ENCODE results near the gene CDC25B.
"Not testable (repeated sequence)": the region's sequence is repeated elsewhere in the genome, so short reads cannot be mapped to it uniquely, and the experiment has no call there.

CDC25B gene

DNA sequence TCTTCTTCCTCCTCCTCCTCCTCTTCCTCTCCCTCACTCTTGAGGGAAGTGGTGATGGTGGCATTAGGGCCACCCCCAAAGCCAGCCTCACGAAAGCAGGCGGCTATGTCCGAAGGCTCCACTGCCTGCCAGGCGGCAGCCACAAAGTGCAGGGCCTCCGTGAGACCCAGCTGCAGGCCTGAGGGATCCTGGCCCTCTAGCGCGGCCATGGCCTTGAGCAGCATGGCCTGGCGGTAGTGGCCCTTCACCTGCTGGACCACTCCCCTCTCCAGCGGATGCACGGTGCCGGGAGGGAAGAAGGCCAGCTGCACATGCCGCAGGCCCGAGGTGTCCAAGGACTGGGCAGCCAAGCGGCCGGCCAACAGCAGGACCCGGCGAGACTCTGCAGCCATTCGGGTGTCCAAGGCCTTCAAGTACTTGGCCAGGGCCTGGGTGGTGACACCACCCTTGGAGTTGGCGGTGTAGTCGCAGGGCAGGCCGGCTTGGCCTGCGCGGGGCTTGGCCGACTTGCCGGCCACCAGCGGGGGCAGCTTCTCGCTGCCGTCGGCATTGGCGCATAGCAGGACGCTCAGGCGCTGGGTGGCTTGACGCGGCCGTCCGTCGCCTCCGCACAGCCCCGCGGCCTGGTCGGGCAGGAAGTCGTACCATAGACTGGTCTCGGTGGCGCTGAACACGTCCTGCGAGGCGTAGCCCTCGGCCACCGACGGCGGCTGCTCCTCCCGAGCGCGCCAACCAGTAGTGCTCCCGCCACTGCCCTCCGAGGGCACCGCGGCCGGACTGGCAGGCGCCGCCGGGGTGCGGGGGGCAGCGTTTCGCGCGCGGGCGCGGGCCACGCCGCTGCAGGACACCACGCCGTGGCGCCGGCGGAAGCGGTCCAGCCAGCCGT is 10.6 kb upstream of the CDC25B start:
- Histone ChIP-seq H3K4me1 (ENCODE audit: control extremely low read depth in 1 of 4, control insufficient read depth in 4 of 4, insufficient read depth in 4 of 4, low read length in 3 of 4) (peaks cover 7 to 35% (median 28%) of the 10 kb centered on the region in 4 experiments), H3K4me3 (ENCODE audit: control insufficient read depth in 1 of 7, extremely low read depth in 1 of 7, insufficient read depth in 4 of 7, low read depth in 2 of 7, low read length in 6 of 7) (peak overlapping the region; percentile 35 to 83 (median 70)), H3K36me3 (ENCODE audit: control insufficient read depth in 4 of 4, insufficient read depth in 4 of 4, low read length in 3 of 4) (peaks cover 0 to 11% (median 7%) of the 10 kb centered on the region in 4 experiments), H3K27ac (ENCODE audit: insufficient read depth in 1 of 2, low read depth in 1 of 2, low read length in 2 of 2, poor library complexity in 1 of 2, severe bottlenecking in 2 of 2) (peak overlapping the region in 1 of 2 experiments; percentile 54), H3K27me3 (replicated peaks in 2 of 5; ENCODE audit: control insufficient read depth in 4 of 5, insufficient read depth in 5 of 5, low read length in 4 of 5) (peaks cover 0 to under 1% (median 0%) of the 10 kb centered on the region in 5 experiments), H3K9me3 (ENCODE audit: control extremely low read depth in 1 of 5, control insufficient read depth in 4 of 5, insufficient read depth in 2 of 5, low read depth in 1 of 5, low read length in 4 of 5) (no peaks in the 10 kb centered on the region)
- 55% methylated on average over 71 of the region's 79 CpGs for WGBS (ENCODE audit: insufficient coverage)
- POLR2A ChIA-PET = interaction anchor here (0.6 kb wide), 1 partner anchor 68 kb away, joined by 3 read pairs; no protein-coding TSS in a partner anchor
- CTCF ChIA-PET = interaction anchor here (0.6 to 9.4 kb wide), 13 partner anchors 8 to 74 kb away, joined by 3 to 127 read pairs (median 4); partner anchors contain the start of genes AP5S1 and CDC25B
- no peak for DNase-seq

DNA sequence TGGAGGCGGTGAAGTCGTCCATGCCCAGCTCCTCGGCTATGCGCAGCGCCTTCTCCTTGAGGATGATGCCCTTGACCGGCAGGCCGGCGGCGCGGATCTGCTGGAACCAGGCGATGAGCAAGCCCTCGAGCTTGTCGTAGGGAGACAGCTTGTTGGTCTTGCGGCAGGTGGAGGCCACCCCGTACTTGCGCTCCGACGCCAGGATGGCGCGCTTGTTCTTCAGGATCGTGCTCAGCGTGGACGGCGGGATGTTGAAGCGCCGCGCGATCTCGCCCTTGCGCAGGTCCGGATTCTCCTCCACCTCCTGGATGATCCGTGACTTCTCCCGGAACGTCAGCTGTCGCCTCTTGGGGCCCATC is 10.0 kb upstream of the CDC25B start:
- 1% methylated on average over 33 of the region's 35 CpGs for WGBS (ENCODE audit: insufficient coverage)
- Histone ChIP-seq H3K4me3 (ENCODE audit: control insufficient read depth in 1 of 7, extremely low read depth in 1 of 7, insufficient read depth in 4 of 7, low read depth in 2 of 7, low read length in 6 of 7) (peak overlapping the region; percentile 35 to 83 (median 70)), H3K27ac (ENCODE audit: insufficient read depth in 1 of 2, low read depth in 1 of 2, low read length in 2 of 2, poor library complexity in 1 of 2, severe bottlenecking in 2 of 2) (peak overlapping the region in 1 of 2 experiments; percentile 54), H3K36me3 (ENCODE audit: control insufficient read depth in 4 of 4, insufficient read depth in 4 of 4, low read length in 3 of 4) (peaks cover 0 to 11% (median 7%) of the 10 kb centered on the region in 4 experiments), H3K9me3 (ENCODE audit: control extremely low read depth in 1 of 5, control insufficient read depth in 4 of 5, insufficient read depth in 2 of 5, low read depth in 1 of 5, low read length in 4 of 5) (no peaks in the 10 kb centered on the region), H3K27me3 (replicated peaks in 2 of 5; ENCODE audit: control insufficient read depth in 4 of 5, insufficient read depth in 5 of 5, low read length in 4 of 5) (no peaks in the 10 kb centered on the region), H3K4me1 (ENCODE audit: control extremely low read depth in 1 of 4, control insufficient read depth in 4 of 4, insufficient read depth in 4 of 4, low read length in 3 of 4) (peaks cover 7 to 29% (median 24%) of the 10 kb centered on the region in 4 experiments)
- DNase-seq = peak; percentile 47 to 69 (median 62)
- ChIA-PET POLR2A (interaction anchor here (0.6 to 2.5 kb wide), 2 partner anchors 34 to 67 kb away, joined by 3 to 7 read pairs; partner anchors contain the start of gene AP5S1), CTCF (interaction anchor here (0.6 to 9.4 kb wide), 13 partner anchors 9 to 109 kb away, joined by 3 to 127 read pairs (median 3); partner anchors contain the start of genes AP5S1 and CDC25B)

DNA sequence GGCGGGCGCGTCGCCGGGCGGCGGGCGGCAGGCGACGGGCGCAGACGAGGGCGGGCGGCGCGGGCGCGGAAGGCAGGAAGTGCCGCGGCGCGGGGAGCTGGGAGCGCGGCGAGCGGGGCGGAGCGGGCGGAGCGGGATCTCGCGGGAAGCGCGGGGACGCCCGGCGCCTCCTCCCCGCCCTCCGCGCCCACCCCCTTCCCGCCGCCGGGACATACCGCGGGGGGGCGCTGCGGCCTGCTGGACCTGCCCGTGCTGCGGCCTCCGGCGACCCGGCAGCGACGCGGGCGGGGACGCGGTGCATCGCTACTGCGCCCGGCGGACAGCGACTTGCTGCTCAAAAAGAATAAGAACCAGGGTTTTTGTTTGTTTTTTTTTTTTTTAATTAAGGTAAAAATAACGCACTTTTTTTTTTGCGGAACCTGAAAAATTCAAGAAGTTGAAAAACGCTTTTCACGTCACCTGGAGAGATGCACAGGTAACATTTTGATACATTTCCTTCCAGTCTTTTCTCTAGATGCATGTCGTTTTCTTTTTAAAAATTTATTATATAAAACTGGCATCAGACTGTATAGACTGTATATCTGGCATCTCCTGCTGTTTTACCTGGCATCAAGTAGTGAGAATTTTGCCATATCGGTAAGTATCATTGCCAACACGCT is 9.3 kb upstream of the CDC25B start, which contains the start of gene CENPB:
TSS of gene CENPB (minus strand) at position 76 of the 659 bp plus-strand sequence. CDS start 257 bp downstream, outside the sequence.
- Histone ChIP-seq H3K4me1 (ENCODE audit: control extremely low read depth in 1 of 4, control insufficient read depth in 4 of 4, insufficient read depth in 4 of 4, low read length in 3 of 4) (peaks cover 7 to 27% (median 22%) of the 10 kb centered on the region in 4 experiments), H3K4me3 (ENCODE audit: control insufficient read depth in 1 of 7, extremely low read depth in 1 of 7, insufficient read depth in 4 of 7, low read depth in 2 of 7, low read length in 6 of 7) (peak within 1 kb of the TSS; percentile 38 to 83 (median 70)), H3K36me3 (ENCODE audit: control insufficient read depth in 4 of 4, insufficient read depth in 4 of 4, low read length in 3 of 4) (peaks cover 0 to 11% (median 7%) of the 10 kb centered on the region in 4 experiments), H3K27ac (ENCODE audit: insufficient read depth in 1 of 2, low read depth in 1 of 2, low read length in 2 of 2, poor library complexity in 1 of 2, severe bottlenecking in 2 of 2) (peak within 1 kb of the TSS in 1 of 2 experiments; percentile 54), H3K27me3 (replicated peaks in 2 of 5; ENCODE audit: control insufficient read depth in 4 of 5, insufficient read depth in 5 of 5, low read length in 4 of 5) (no peaks in the 10 kb centered on the region), H3K9me3 (ENCODE audit: control extremely low read depth in 1 of 5, control insufficient read depth in 4 of 5, insufficient read depth in 2 of 5, low read depth in 1 of 5, low read length in 4 of 5) (no peaks in the 10 kb centered on the region)
- ChIA-PET CTCF (interaction anchor here (0.6 to 9.4 kb wide), 20 partner anchors 9 to 230 kb away, joined by 3 to 127 read pairs (median 3); partner anchors contain the start of genes AP5S1 and CDC25B), POLR2A (interaction anchor here (2.5 kb wide), 1 partner anchor 34 kb away, joined by 7 read pairs; the partner anchor contains the start of gene AP5S1)
- WGBS (ENCODE audit: insufficient coverage) = 2% methylated on average over 35 of the region's 70 CpGs
- peak; percentile 87 to 93 (median 93) for DNase-seq

DNA sequence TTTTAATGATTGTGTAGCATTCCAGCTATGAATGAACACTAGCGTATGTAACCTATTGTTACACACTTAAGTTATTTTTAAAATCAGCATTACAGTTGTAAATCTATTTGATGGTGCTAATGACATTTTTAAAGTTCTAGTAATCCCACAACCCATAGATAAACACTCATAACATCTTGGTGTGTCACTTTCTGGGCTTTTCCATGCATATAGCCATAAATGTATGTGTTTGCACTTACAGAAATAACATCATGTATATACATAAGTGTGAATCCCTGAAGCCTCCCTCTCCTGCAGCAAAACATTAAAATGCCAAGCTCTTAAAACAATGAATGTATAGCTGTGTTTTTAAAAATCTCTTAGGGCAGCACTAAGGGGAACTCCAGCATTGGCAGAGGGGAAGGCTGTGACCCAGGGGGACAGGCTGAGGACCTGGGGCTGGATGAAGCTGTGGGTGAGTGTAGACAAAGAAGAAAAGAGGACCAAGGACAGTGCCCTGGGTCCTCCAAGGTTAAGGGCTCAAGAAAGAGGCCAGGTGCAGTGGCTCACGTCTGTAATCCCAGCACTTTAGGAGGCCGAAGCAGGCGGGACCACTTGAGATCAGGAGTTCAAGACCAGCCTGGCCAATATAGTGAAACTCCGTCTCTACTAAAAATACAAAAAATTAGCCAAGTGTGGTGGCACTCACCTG is 8.6 kb upstream of the CDC25B start:
- Histone ChIP-seq H3K27me3 (replicated peaks in 2 of 5; ENCODE audit: control insufficient read depth in 4 of 5, insufficient read depth in 5 of 5, low read length in 4 of 5) (no peaks in the 10 kb centered on the region), H3K9me3 (ENCODE audit: control extremely low read depth in 1 of 5, control insufficient read depth in 4 of 5, insufficient read depth in 2 of 5, low read depth in 1 of 5, low read length in 4 of 5) (no peaks in the 10 kb centered on the region), H3K27ac (ENCODE audit: insufficient read depth in 1 of 2, low read depth in 1 of 2, low read length in 2 of 2, poor library complexity in 1 of 2, severe bottlenecking in 2 of 2) (peak overlapping the region in 1 of 2 experiments; percentile 22), H3K4me3 (ENCODE audit: control insufficient read depth in 1 of 7, extremely low read depth in 1 of 7, insufficient read depth in 4 of 7, low read depth in 2 of 7, low read length in 6 of 7) (peak overlapping the region in 6 of 7 experiments; percentile 51 to 73 (median 68)), H3K36me3 (ENCODE audit: control insufficient read depth in 4 of 4, insufficient read depth in 4 of 4, low read length in 3 of 4) (peaks cover 0 to 11% (median 7%) of the 10 kb centered on the region in 4 experiments), H3K4me1 (ENCODE audit: control extremely low read depth in 1 of 4, control insufficient read depth in 4 of 4, insufficient read depth in 4 of 4, low read length in 3 of 4) (peaks cover 7 to 27% (median 22%) of the 10 kb centered on the region in 4 experiments)
- no peak for DNase-seq
- WGBS (ENCODE audit: insufficient coverage) = 100% methylated on average over 3 of the region's 5 CpGs
- ChIA-PET POLR2A (interaction anchor here (2.5 kb wide), 1 partner anchor 33 kb away, joined by 7 read pairs; the partner anchor contains the start of gene AP5S1), CTCF (interaction anchor here (0.7 to 9.4 kb wide), 17 partner anchors 13 to 606 kb away, joined by 3 to 127 read pairs (median 3); partner anchors contain the start of gene AP5S1)

DNA sequence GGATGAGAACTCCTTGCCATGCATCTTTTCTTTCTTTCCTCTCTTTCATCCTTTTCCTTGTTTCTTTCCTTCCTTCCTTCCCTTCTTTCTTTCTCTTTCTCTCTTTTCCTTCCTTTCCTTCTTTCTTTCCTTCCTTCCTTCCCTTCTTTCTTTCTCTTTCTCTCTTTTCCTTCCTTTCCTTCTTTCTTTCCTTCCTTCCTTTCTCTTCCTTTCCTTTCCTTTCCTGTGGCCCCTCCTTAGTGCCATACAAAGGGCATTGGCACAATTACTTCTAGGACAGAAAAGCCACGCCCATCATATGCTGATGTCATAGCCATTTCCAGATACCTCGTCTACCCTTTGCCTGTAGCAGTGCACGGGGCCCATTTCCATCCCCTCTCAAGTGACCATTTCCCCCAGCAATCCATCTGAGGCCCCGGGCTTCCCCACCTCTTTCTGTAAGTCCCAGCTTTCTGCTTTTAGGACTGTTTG is 7.4 kb upstream of the CDC25B start:
- Histone ChIP-seq H3K4me3 (ENCODE audit: control insufficient read depth in 1 of 7, extremely low read depth in 1 of 7, insufficient read depth in 4 of 7, low read depth in 2 of 7, low read length in 6 of 7) (no peak overlapping the region), H3K27ac (ENCODE audit: insufficient read depth in 1 of 2, low read depth in 1 of 2, low read length in 2 of 2, poor library complexity in 1 of 2, severe bottlenecking in 2 of 2) (no peak overlapping the region), H3K36me3 (ENCODE audit: control insufficient read depth in 4 of 4, insufficient read depth in 4 of 4, low read length in 3 of 4) (peaks cover 0 to 8% (median 5%) of the 10 kb centered on the region in 4 experiments), H3K9me3 (ENCODE audit: control extremely low read depth in 1 of 5, control insufficient read depth in 4 of 5, insufficient read depth in 2 of 5, low read depth in 1 of 5, low read length in 4 of 5) (no peaks in the 10 kb centered on the region), H3K4me1 (ENCODE audit: control extremely low read depth in 1 of 4, control insufficient read depth in 4 of 4, insufficient read depth in 4 of 4, low read length in 3 of 4) (peaks cover 7 to 27% (median 22%) of the 10 kb centered on the region in 4 experiments), H3K27me3 (replicated peaks in 2 of 5; ENCODE audit: control insufficient read depth in 4 of 5, insufficient read depth in 5 of 5, low read length in 4 of 5) (no peaks in the 10 kb centered on the region)
- DNase-seq = no peak
- WGBS (ENCODE audit: insufficient coverage) = 70% methylated on average over 4 of the region's 4 CpGs
- ChIA-PET CTCF (interaction anchor here (0.6 to 9.4 kb wide), 6 partner anchors 30 to 138 kb away, joined by 3 to 127 read pairs (median 3); partner anchors contain the start of gene AP5S1), POLR2A (interaction anchor here (0.6 to 2.5 kb wide), 2 partner anchors 14 to 32 kb away, joined by 4 to 7 read pairs; partner anchors contain the start of gene AP5S1)

DNA sequence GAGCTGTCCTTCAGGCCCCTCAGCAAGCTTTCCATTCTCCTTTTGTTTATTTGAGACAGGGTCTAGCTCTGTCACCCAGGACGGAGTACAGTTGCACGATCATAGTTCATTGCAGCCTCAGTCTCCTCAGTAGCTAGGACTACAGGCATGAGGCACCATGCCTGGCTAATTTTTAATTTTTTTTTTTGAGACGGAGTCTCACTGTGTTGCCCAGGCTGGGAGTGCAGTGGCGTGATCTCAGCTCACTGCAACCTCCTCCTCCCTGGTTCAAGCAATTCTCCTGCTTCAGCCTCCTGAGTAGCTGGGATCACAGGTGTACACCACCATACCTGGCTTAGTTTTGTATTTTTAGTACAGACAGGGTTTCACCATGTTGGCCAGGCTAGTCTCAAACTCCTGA is 6.9 kb upstream of the CDC25B start:
- POLR2A ChIA-PET = interaction anchor here (0.6 kb wide), 1 partner anchor 15 kb away, joined by 4 read pairs; no protein-coding TSS in a partner anchor
- CTCF ChIA-PET = interaction anchor here (0.6 to 9.4 kb wide), 5 partner anchors 30 to 138 kb away, joined by 3 to 127 read pairs (median 3); partner anchors contain the start of gene AP5S1
- H3K27me3 ChIP-seq (replicated peaks in 2 of 5; ENCODE audit: control insufficient read depth in 4 of 5, insufficient read depth in 5 of 5, low read length in 4 of 5); H3K9me3 ChIP-seq (ENCODE audit: control extremely low read depth in 1 of 5, control insufficient read depth in 4 of 5, insufficient read depth in 2 of 5, low read depth in 1 of 5, low read length in 4 of 5); H3K27ac ChIP-seq (ENCODE audit: insufficient read depth in 1 of 2, low read depth in 1 of 2, low read length in 2 of 2, poor library complexity in 1 of 2, severe bottlenecking in 2 of 2); H3K36me3 ChIP-seq (ENCODE audit: control insufficient read depth in 4 of 4, insufficient read depth in 4 of 4, low read length in 3 of 4); DNase-seq; H3K4me3 ChIP-seq (ENCODE audit: control insufficient read depth in 1 of 7, extremely low read depth in 1 of 7, insufficient read depth in 4 of 7, low read depth in 2 of 7, low read length in 6 of 7): not testable (repeated sequence)
- 100% methylated on average over 4 of the region's 4 CpGs for WGBS (ENCODE audit: insufficient coverage)
- peaks cover 7 to 27% (median 22%) of the 10 kb centered on the region in 4 experiments for H3K4me1 ChIP-seq (ENCODE audit: control extremely low read depth in 1 of 4, control insufficient read depth in 4 of 4, insufficient read depth in 4 of 4, low read length in 3 of 4)
